ENCODE data around the gene EIF3A. TPM values are rescaled to one million over a fixed set of nuclear protein-coding genes. Genes with fewer than 3 reads are reported as not detected.

EIF3A gene
- polyA plus RNA-seq, 3 donors: 18.8 to 49.1 (median 24.2) TPM

- Mint-ChIP-seq H3K27me3 (ENCODE audit: low read depth in 3 of 3) (no peaks in the 10 kb centered on the region), H3K27ac (no peak overlapping the region), H3K9me3 (no peaks in the 10 kb centered on the region), H3K4me1 (peaks cover 33% of the 10 kb centered on the region), H3K36me3 (peaks cover 0 to 2% of the 10 kb centered on the region in 2 donors), H3K4me3 (no peak overlapping the region)
- H3K27me3 ChIP-seq (ENCODE audit: control insufficient read depth in 2 of 2, insufficient read depth in 2 of 2, low read length in 2 of 2): no peaks in the 10 kb centered on the region
- no peak for DNase-seq
- no peaks in the 10 kb centered on the region for H3K9me3 ChIP-seq (replicated peaks in 1 of 2; ENCODE audit: control insufficient read depth in 1 of 2, insufficient read depth in 1 of 2, low read length in 2 of 2)
- H3K9ac ChIP-seq (ENCODE audit: insufficient read depth, low read length, poor library complexity, severe bottlenecking): no peak overlapping the region
- H3K4me3 ChIP-seq (replicated peaks in 1 of 3; ENCODE audit: low read depth in 2 of 3, low read length in 3 of 3): no peak overlapping the region
- no peaks in the 10 kb centered on the region for H3K36me3 ChIP-seq (replicated peaks in 1 of 2; ENCODE audit: control insufficient read depth in 1 of 2, insufficient read depth in 2 of 2, low read length in 2 of 2)
- H3K27ac ChIP-seq (ENCODE audit: low read depth in 1 of 2, low read length in 2 of 2): no peak overlapping the region
- no CpG with 5 or more reads among the region's 4 CpGs for WGBS (ENCODE audit: insufficient coverage)
- no peak overlapping the region for H3K4me2 ChIP-seq (replicated peaks; ENCODE audit: extremely low read depth, low read length, poor library complexity, severe bottlenecking)
- intact Hi-C loops (cut with micrococcal nuclease): no loop called here
- no peaks in the 10 kb centered on the region for H4K20me1 ChIP-seq (ENCODE audit: insufficient read depth, low read length)
- H2AFZ ChIP-seq (ENCODE audit: insufficient read depth, low read depth, low read length, poor library complexity, severe bottlenecking): no peak overlapping the region
- no peaks in the 10 kb centered on the region for H3K79me2 ChIP-seq (ENCODE audit: insufficient read depth, low read length)
- TF ChIP-seq CTCF (IDR thresholded peaks at IDR 0.05): no peak
- peaks cover 18 to 35% of the 10 kb centered on the region in 2 donors for H3K4me1 ChIP-seq (ENCODE audit: control insufficient read depth in 1 of 2, insufficient read depth in 2 of 2, low read length in 2 of 2)
Measured at GRCh38 chr10:119095640-119096039, 15.0 kb upstream of the EIF3A start.

- Histone ChIP-seq H3K79me2 (ENCODE audit: insufficient read depth, low read length) (peaks cover 2% of the 10 kb centered on the region), H3K4me3 (replicated peaks in 1 of 3; ENCODE audit: low read depth in 2 of 3, low read length in 3 of 3) (no peak overlapping the region), H2AFZ (ENCODE audit: insufficient read depth, low read depth, low read length, poor library complexity, severe bottlenecking) (peak overlapping the region; percentile 2), H3K4me2 (replicated peaks; ENCODE audit: extremely low read depth, low read length, poor library complexity, severe bottlenecking) (peak overlapping the region; percentile 17), H3K4me1 (ENCODE audit: control insufficient read depth in 1 of 2, insufficient read depth in 2 of 2, low read length in 2 of 2) (peaks cover 25 to 53% of the 10 kb centered on the region in 2 donors), H3K36me3 (replicated peaks in 1 of 2; ENCODE audit: control insufficient read depth in 1 of 2, insufficient read depth in 2 of 2, low read length in 2 of 2) (no peaks in the 10 kb centered on the region), H4K20me1 (ENCODE audit: insufficient read depth, low read length) (no peaks in the 10 kb centered on the region), H3K9ac (ENCODE audit: insufficient read depth, low read length, poor library complexity, severe bottlenecking) (no peak overlapping the region), H3K27me3 (ENCODE audit: control insufficient read depth in 2 of 2, insufficient read depth in 2 of 2, low read length in 2 of 2) (no peaks in the 10 kb centered on the region), H3K27ac (ENCODE audit: low read depth in 1 of 2, low read length in 2 of 2) (peak overlapping the region; percentile 22 to 84), H3K9me3 (replicated peaks in 1 of 2; ENCODE audit: control insufficient read depth in 1 of 2, insufficient read depth in 1 of 2, low read length in 2 of 2) (no peaks in the 10 kb centered on the region)
- TF ChIP-seq CTCF (IDR thresholded peaks at IDR 0.05): no peak
- Mint-ChIP-seq H3K9me3 (no peaks in the 10 kb centered on the region), H3K4me3 (peak overlapping the region in 1 of 2 donors; percentile 46), H3K27ac (peak overlapping the region; percentile 82 to 94 (median 91)), H3K36me3 (peaks cover 2 to 3% of the 10 kb centered on the region in 2 donors), H3K27me3 (ENCODE audit: low read depth in 3 of 3) (peaks cover 0 to 3% (median 0%) of the 10 kb centered on the region in 3 donors), H3K4me1 (peaks cover 54% of the 10 kb centered on the region)
- intact Hi-C loops (cut with micrococcal nuclease): no loop called here
- 65% methylated on average over 2 of the region's 5 CpGs for WGBS (ENCODE audit: insufficient coverage)
- DNase-seq: peak; percentile 71 to 79 (median 74)
Measured at GRCh38 chr10:119090968-119091367, 10.4 kb upstream of the EIF3A start.
